Lung (tissue), 12 donors: Measurements from ENCODE around the gene PDE4B. TPM values are rescaled to one million over a fixed set of nuclear protein-coding genes. Genes with fewer than 3 reads are reported as not detected.

Experiments
- ATAC-seq: fragments of 200-7000 bp; cut with Tn5 transposase; one replicate; pipeline ENCODE4 v1.9.1; 2020; ENCODE audit warnings: moderate number of reproducible peaks; ENCODE audit not compliant: insufficient read depth, low FRiP score
- DNase-seq, 3 donors: peaks; one replicate each; pipeline ENCODE4 v3.0.0-alpha.2; 2013 to 2017
- H3K27ac ChIP-seq, 2 donors: one replicate each; pipeline ENCODE4 v1.5.1; 2013; ENCODE audit warnings: mild to moderate bottlenecking in 2 of 2, moderate library complexity in 2 of 2, control low read depth in 1 of 2, inconsistent platforms in 1 of 2, low read depth in 1 of 2, low read length in 1 of 2
- H3K27me3 ChIP-seq, 3 donors: one replicate each; pipeline ENCODE4 v1.5.1; 2013; ENCODE audit warnings: low read length in 2 of 3; ENCODE audit not compliant: control insufficient read depth in 3 of 3, insufficient read depth in 3 of 3
- H3K36me3 ChIP-seq, 4 donors: one replicate each; pipeline ENCODE4 v1.5.1; 2013; ENCODE audit warnings: low read length in 4 of 4, mild to moderate bottlenecking in 1 of 4, moderate library complexity in 1 of 4; ENCODE audit not compliant: control insufficient read depth in 4 of 4, insufficient read depth in 4 of 4
- H3K4me1 ChIP-seq, 5 donors: one replicate each; pipeline ENCODE4 v1.5.1; 2013; ENCODE audit warnings: low read length in 5 of 5, mild to moderate bottlenecking in 2 of 5, moderate library complexity in 1 of 5; ENCODE audit not compliant: control insufficient read depth in 5 of 5, insufficient read depth in 5 of 5
- H3K4me3 ChIP-seq: one replicate; pipeline ENCODE4 v1.5.1; 2013; ENCODE audit warnings: mild to moderate bottlenecking, control low read depth, moderate library complexity
- H3K9ac ChIP-seq, 2 donors: one replicate each; pipeline ENCODE4 v1.5.1; 2013; ENCODE audit warnings: low read length in 2 of 2, control low read depth in 1 of 2; ENCODE audit not compliant: insufficient read depth in 1 of 2
- H3K9me3 ChIP-seq, 4 donors: one replicate each; pipeline ENCODE4 v1.5.1; 2013; ENCODE audit warnings: low read length in 3 of 4, mild to moderate bottlenecking in 1 of 4, moderate library complexity in 1 of 4; ENCODE audit not compliant: control insufficient read depth in 4 of 4, insufficient read depth in 3 of 4
- WGBS, 2 donors: extraction: QIAGEN DNeasy Blood & Tissue Kit; methylation state at CpG; one replicate each; pipeline ENCODE4 v1.1.7; 2013; 5-methylcytosine and 5-hydroxymethylcytosine counted together
- polyA plus RNA-seq, 2 donors: library from polyadenylated mRNA; stranded (reverse); fragments of 200-250 nt; gene quantifications; one replicate each; pipeline ENCODE4 v1.2.1, GENCODE V29; 2013
- total RNA-seq, 2 donors: library from RNA; depleted of rRNA in 1 of 2; stranded (reverse); fragments of >200 nt in 1 of 2; gene quantifications; one replicate each; pipeline ENCODE4 v1.2.1, GENCODE V29; 2014 to 2021
- TF ChIP-seq, protein P1 (sequence below): IDR thresholded peaks from 2 replicates; pipeline ENCODE4 v1.5.1; 2012; ENCODE audit warnings: mild to moderate bottlenecking; ENCODE audit errors: control extremely low read depth, extremely low read depth
- donor health status: control.
- donor health status: control.
- donor health status: Bipolar disorder and iron deficiency.
- donor health status: healthy.
- donor health status: DM: yes; HTN: yes; CAD: no.

PDE4B gene
- total and polyA plus RNA-seq, 4 donors, result 4.0 to 96.2 (median 20.2) TPM

- no peak overlapping the region for H3K9ac ChIP-seq
- no peaks in the 10 kb centered on the region for H3K4me1 ChIP-seq
- H3K27ac ChIP-seq, result no peak overlapping the region
- no peaks in the 10 kb centered on the region for H3K27me3 ChIP-seq
- no peaks in the 10 kb centered on the region for H3K9me3 ChIP-seq
- no peak overlapping the region for H3K4me3 ChIP-seq
- WGBS, 2 donors, result 91% methylated on average over 4 of the region's 4 CpGs
- H3K36me3 ChIP-seq, result no peaks in the 10 kb centered on the region
- DNase-seq, result no peak
- TF ChIP-seq, protein P1, sequence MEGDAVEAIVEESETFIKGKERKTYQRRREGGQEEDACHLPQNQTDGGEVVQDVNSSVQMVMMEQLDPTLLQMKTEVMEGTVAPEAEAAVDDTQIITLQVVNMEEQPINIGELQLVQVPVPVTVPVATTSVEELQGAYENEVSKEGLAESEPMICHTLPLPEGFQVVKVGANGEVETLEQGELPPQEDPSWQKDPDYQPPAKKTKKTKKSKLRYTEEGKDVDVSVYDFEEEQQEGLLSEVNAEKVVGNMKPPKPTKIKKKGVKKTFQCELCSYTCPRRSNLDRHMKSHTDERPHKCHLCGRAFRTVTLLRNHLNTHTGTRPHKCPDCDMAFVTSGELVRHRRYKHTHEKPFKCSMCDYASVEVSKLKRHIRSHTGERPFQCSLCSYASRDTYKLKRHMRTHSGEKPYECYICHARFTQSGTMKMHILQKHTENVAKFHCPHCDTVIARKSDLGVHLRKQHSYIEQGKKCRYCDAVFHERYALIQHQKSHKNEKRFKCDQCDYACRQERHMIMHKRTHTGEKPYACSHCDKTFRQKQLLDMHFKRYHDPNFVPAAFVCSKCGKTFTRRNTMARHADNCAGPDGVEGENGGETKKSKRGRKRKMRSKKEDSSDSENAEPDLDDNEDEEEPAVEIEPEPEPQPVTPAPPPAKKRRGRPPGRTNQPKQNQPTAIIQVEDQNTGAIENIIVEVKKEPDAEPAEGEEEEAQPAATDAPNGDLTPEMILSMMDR, result no peak
- no peak for ATAC-seq
Measured at GRCh38 chr1:66210635-66211244, 418.0 kb downstream of the PDE4B start.

GRCh38 chr1:66211521-66211920 lies 418.8 kb downstream of the PDE4B start:
- 74 to 86% methylated on average over 5 of the region's 5 CpGs for WGBS, 2 donors
- H3K27me3 ChIP-seq, result no peaks in the 10 kb centered on the region
- DNase-seq, result peak in 1 of 3 donors; percentile 27
- H3K4me1 ChIP-seq, result no peaks in the 10 kb centered on the region
- H3K27ac ChIP-seq, result no peak overlapping the region
- no peak overlapping the region for H3K9ac ChIP-seq
- ATAC-seq, result no peak
- H3K36me3 ChIP-seq, result no peaks in the 10 kb centered on the region
- no peak overlapping the region for H3K4me3 ChIP-seq
- H3K9me3 ChIP-seq, result no peaks in the 10 kb centered on the region
- TF ChIP-seq, protein P1, result no peak

GRCh38 chr1:66213491-66213890 lies 420.8 kb downstream of the PDE4B start:
- DNase-seq (no peak), ATAC-seq (no peak)
- no peak overlapping the region for H3K27ac ChIP-seq
- H3K36me3 ChIP-seq, result no peaks in the 10 kb centered on the region
- no peaks in the 10 kb centered on the region for H3K4me1 ChIP-seq
- no peaks in the 10 kb centered on the region for H3K27me3 ChIP-seq
- no peaks in the 10 kb centered on the region for H3K9me3 ChIP-seq
- TF ChIP-seq, protein P1, result no peak
- no peak overlapping the region for H3K4me3 ChIP-seq
- WGBS, 2 donors, result 57 to 71% methylated on average over 2 of the region's 2 CpGs
- no peak overlapping the region for H3K9ac ChIP-seq

DNA sequence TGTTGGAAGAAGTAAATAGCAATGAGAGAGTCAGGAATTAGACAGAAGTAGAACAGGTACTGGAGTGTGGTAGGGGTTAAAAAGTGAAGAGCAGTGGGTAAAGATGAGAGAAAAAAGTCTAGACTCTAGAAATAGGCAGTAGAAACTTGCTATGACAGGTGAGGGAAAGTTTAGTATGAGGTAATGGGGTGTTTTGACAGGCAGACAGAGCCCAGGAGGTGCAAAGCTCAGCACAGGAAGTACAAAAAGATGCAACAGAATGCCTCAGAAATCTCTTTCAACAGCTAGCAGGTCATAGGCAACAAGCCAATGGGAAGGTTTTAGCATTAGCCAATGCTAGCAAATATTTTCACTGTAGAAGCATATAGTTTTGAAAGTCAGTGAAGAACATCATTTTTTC lies 422.2 kb downstream of the PDE4B start:
- no peaks in the 10 kb centered on the region for H3K27me3 ChIP-seq
- H3K9ac ChIP-seq, result no peak overlapping the region
- no peak overlapping the region for H3K4me3 ChIP-seq
- no peaks in the 10 kb centered on the region for H3K9me3 ChIP-seq
- H3K27ac ChIP-seq, result no peak overlapping the region
- no peak for ATAC-seq
- no peaks in the 10 kb centered on the region for H3K4me1 ChIP-seq
- TF ChIP-seq, protein P1, result no peak
- no peak for DNase-seq
- no peaks in the 10 kb centered on the region for H3K36me3 ChIP-seq
